HEK293 (cell line): ENCODE results near the gene PNPLA2.

ENCODE experiments used
- GLIS2 ChIP-seq: fragments of 450-650 bp; formaldehyde crosslinking; IDR thresholded peaks from 2 replicates; pipeline ENCODE4 v1.5.1; 2016; ENCODE audit warnings: missing biosample characterization, missing genetic modification characterization
- YY1 ChIP-seq: fragments of 450-650 bp; formaldehyde crosslinking; IDR thresholded peaks from 2 replicates; pipeline ENCODE4 v1.5.1; 2018; ENCODE audit warnings: missing biosample characterization, missing genetic modification characterization
- ZBTB7A ChIP-seq: fragments of 450-650 bp; formaldehyde crosslinking; IDR thresholded peaks from 2 replicates; pipeline ENCODE4 v1.5.1; 2016; ENCODE audit warnings: low read depth, missing biosample characterization, missing genetic modification characterization
- ZNF473 ChIP-seq: fragments of 450-650 bp; formaldehyde crosslinking; IDR thresholded peaks from 2 replicates; pipeline ENCODE4 v1.5.1; 2017; ENCODE audit warnings: missing biosample characterization, missing genetic modification characterization
- TF ChIP-seq, protein P1 (sequence below): fragments of 450-650 bp; formaldehyde crosslinking; IDR thresholded peaks from 2 replicates; pipeline ENCODE4 v1.5.1; 2016; ENCODE audit warnings: missing biosample characterization, missing genetic modification characterization

DNA sequence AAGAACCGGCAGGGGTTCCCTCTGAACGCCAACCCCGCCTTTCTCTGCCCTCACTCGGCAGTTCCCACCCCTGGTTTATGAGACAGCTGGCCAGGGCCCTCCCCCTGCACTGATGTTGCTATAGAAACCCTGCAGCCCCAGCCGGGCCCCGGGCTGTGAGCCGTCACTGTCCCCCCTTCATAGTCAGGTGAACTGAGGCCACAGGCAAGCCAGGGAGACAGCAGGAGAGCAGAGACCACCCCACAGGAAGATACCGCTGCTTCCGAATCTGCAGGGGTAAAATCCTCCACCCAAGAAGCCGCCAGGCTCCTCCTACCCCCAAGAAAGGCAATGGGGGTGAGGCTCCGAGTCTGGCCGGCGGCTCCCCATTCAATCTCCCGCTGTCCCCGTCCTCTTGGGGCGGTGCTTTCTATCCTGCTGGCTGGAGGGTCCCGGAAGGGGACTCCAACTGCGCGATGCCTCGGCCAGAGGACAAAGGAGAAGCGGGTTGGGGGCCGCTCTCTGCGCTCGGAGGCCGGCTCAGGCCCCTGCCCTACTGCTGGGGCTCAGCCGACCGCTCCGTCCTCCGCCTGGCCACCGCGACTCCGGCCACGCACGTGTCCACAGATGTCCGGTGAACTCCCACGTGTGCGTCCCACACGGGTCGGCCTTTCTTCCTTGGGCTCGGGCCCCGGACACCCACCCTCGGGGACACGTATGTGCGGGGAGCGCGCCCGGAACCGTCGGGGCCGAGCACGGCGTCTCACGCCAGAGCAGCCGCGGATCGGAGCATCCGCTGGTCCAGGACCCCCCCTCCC, 21.2 kb upstream of the PNPLA2 start:
- peak; percentile 90 for TF ChIP-seq ZBTB7A (tag by site-specific recombination)
- TF ChIP-seq, protein P1, sequence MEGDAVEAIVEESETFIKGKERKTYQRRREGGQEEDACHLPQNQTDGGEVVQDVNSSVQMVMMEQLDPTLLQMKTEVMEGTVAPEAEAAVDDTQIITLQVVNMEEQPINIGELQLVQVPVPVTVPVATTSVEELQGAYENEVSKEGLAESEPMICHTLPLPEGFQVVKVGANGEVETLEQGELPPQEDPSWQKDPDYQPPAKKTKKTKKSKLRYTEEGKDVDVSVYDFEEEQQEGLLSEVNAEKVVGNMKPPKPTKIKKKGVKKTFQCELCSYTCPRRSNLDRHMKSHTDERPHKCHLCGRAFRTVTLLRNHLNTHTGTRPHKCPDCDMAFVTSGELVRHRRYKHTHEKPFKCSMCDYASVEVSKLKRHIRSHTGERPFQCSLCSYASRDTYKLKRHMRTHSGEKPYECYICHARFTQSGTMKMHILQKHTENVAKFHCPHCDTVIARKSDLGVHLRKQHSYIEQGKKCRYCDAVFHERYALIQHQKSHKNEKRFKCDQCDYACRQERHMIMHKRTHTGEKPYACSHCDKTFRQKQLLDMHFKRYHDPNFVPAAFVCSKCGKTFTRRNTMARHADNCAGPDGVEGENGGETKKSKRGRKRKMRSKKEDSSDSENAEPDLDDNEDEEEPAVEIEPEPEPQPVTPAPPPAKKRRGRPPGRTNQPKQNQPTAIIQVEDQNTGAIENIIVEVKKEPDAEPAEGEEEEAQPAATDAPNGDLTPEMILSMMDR (tag by site-specific recombination) = no peak
- no peak for TF ChIP-seq ZNF473
- no peak for TF ChIP-seq YY1
- peak; percentile 91 for TF ChIP-seq GLIS2 (tag by site-specific recombination)
